ENCODE data around the gene TRAF3.

Gene TRAF3

DNA sequence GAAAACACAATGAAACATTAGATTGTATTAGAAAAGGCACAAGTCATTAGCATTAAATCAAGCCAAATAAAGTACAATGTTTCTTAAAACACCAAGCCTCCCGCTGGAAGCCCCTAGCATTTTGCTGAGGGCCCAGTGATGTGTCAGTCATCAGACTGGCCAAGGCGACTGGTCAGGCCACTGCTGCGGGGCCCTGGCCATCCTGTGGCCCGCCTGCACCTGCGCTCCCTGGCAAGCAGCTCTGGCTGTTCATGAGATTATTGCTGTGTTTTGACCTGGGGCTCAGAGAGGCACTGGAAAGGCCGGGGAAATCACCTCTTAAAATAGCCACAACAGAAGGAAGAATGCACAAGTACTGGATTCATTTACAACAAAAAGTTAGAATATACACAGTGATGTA lies 121.0 kb downstream of the TRAF3 start:
- Histone ChIP-seq H3F3A (ENCODE audit: insufficient read depth, low read length) (no peaks in the 10 kb centered on the region), H3K4me2 (ENCODE audit: low read length) (no peak overlapping the region), H3K4me1 (ENCODE audit: insufficient read depth, low read length, severe bottlenecking) (peaks cover 21% of the 10 kb centered on the region), H3K27ac (ENCODE audit: low read depth, low read length, poor library complexity, severe bottlenecking) (no peak overlapping the region), H3K9me2 (ENCODE audit: low read depth, low read length) (no peaks in the 10 kb centered on the region), H3K9ac (ENCODE audit: low read length) (no peak overlapping the region), H2AFZ (ENCODE audit: low read length) (no peak overlapping the region), H3K27me3 (ENCODE audit: insufficient read depth, low read length) (no peaks in the 10 kb centered on the region), H3K79me2 (ENCODE audit: insufficient read depth, low read length) (no peaks in the 10 kb centered on the region), H3K9me3 (ENCODE audit: low read length) (no peaks in the 10 kb centered on the region), H4K20me1 (ENCODE audit: insufficient read depth, low read length) (no peaks in the 10 kb centered on the region), H3K36me3 (ENCODE audit: insufficient read depth, low read length) (peaks cover 8% of the 10 kb centered on the region), H3K4me3 (ENCODE audit: low read depth, low read length, poor library complexity, severe bottlenecking) (no peak overlapping the region)
- TF ChIP-seq, protein P1, sequence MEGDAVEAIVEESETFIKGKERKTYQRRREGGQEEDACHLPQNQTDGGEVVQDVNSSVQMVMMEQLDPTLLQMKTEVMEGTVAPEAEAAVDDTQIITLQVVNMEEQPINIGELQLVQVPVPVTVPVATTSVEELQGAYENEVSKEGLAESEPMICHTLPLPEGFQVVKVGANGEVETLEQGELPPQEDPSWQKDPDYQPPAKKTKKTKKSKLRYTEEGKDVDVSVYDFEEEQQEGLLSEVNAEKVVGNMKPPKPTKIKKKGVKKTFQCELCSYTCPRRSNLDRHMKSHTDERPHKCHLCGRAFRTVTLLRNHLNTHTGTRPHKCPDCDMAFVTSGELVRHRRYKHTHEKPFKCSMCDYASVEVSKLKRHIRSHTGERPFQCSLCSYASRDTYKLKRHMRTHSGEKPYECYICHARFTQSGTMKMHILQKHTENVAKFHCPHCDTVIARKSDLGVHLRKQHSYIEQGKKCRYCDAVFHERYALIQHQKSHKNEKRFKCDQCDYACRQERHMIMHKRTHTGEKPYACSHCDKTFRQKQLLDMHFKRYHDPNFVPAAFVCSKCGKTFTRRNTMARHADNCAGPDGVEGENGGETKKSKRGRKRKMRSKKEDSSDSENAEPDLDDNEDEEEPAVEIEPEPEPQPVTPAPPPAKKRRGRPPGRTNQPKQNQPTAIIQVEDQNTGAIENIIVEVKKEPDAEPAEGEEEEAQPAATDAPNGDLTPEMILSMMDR (IDR thresholded peaks at IDR 0.05; ENCODE audit: low read length) = no peak
- no peak for TF ChIP-seq EZH2 (IDR thresholded peaks at IDR 0.05; ENCODE audit: borderline replicate concordance, low read length)

GRCh38 chr14:102898776-102899515 lies 121.7 kb downstream of the TRAF3 start:
- Histone ChIP-seq H3K4me2 (ENCODE audit: low read length) (no peak overlapping the region), H2AFZ (ENCODE audit: low read length) (no peak overlapping the region), H3K4me1 (ENCODE audit: insufficient read depth, low read length, severe bottlenecking) (peaks cover 21% of the 10 kb centered on the region), H3F3A (ENCODE audit: insufficient read depth, low read length) (no peaks in the 10 kb centered on the region), H3K27me3 (ENCODE audit: insufficient read depth, low read length) (no peaks in the 10 kb centered on the region), H3K79me2 (ENCODE audit: insufficient read depth, low read length) (no peaks in the 10 kb centered on the region), H4K20me1 (ENCODE audit: insufficient read depth, low read length) (no peaks in the 10 kb centered on the region), H3K36me3 (ENCODE audit: insufficient read depth, low read length) (peaks cover 12% of the 10 kb centered on the region), H3K9me3 (ENCODE audit: low read length) (no peaks in the 10 kb centered on the region), H3K9me2 (ENCODE audit: low read depth, low read length) (no peaks in the 10 kb centered on the region), H3K27ac (ENCODE audit: low read depth, low read length, poor library complexity, severe bottlenecking) (no peak overlapping the region), H3K9ac (ENCODE audit: low read length) (no peak overlapping the region), H3K4me3 (ENCODE audit: low read depth, low read length, poor library complexity, severe bottlenecking) (no peak overlapping the region)
- TF ChIP-seq, protein P1 (IDR thresholded peaks at IDR 0.05; ENCODE audit: low read length) = no peak
- TF ChIP-seq EZH2 (IDR thresholded peaks at IDR 0.05; ENCODE audit: borderline replicate concordance, low read length) = no peak

DNA sequence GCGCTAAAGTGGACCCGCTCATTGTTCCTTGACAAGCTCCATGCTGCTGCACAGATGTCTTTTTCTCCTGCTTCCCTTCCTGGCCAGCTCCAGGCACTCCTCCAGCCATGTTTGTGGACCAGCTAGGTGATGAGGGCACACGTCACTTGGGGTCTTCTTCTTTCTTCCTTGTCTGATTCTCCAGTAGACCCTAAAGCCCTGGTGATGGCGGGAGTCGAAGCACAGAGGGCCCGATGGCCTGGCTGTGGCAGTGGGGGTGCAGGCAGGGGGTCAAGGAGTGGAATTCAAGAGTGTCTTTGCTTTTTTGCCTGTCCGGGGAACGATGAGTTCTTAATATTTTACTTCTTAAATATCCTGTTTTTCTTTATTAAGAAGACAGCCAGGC lies 122.3 kb downstream of the TRAF3 start:
- no peak overlapping the region for H3K9ac ChIP-seq (ENCODE audit: low read length)
- no peaks in the 10 kb centered on the region for H3F3A ChIP-seq (ENCODE audit: insufficient read depth, low read length)
- H3K79me2 ChIP-seq (ENCODE audit: insufficient read depth, low read length) = no peaks in the 10 kb centered on the region
- H3K9me2 ChIP-seq (ENCODE audit: low read depth, low read length) = no peaks in the 10 kb centered on the region
- H2AFZ ChIP-seq (ENCODE audit: low read length) = no peak overlapping the region
- no peak overlapping the region for H3K4me3 ChIP-seq (ENCODE audit: low read depth, low read length, poor library complexity, severe bottlenecking)
- H3K27me3 ChIP-seq (ENCODE audit: insufficient read depth, low read length) = no peaks in the 10 kb centered on the region
- TF ChIP-seq EZH2 (IDR thresholded peaks at IDR 0.05; ENCODE audit: borderline replicate concordance, low read length) = no peak
- TF ChIP-seq, protein P1 (IDR thresholded peaks at IDR 0.05; ENCODE audit: low read length) = no peak
- no peak overlapping the region for H3K27ac ChIP-seq (ENCODE audit: low read depth, low read length, poor library complexity, severe bottlenecking)
- peaks cover 21% of the 10 kb centered on the region for H3K4me1 ChIP-seq (ENCODE audit: insufficient read depth, low read length, severe bottlenecking)
- peaks cover 12% of the 10 kb centered on the region for H3K36me3 ChIP-seq (ENCODE audit: insufficient read depth, low read length)
- H4K20me1 ChIP-seq (ENCODE audit: insufficient read depth, low read length) = no peaks in the 10 kb centered on the region
- H3K9me3 ChIP-seq (ENCODE audit: low read length) = no peaks in the 10 kb centered on the region
- H3K4me2 ChIP-seq (ENCODE audit: low read length) = no peak overlapping the region

All from OCI-LY1 (cell line).